GM21528 (cell line): ENCODE measurements around the gene CDCA7.
"Not testable (repeated sequence)": the region's sequence is repeated elsewhere in the genome, so short reads cannot be mapped to it uniquely, and the experiment has no call there.

Experiments
- ATAC-seq: cut with Tn5 transposase; IDR thresholded peaks from one replicate; pipeline ENCODE4 v1.9.1; 2021; ENCODE audit warnings: mild to moderate bottlenecking, moderate library complexity; ENCODE audit not compliant: unreplicated experiment, low FRiP score

Gene CDCA7

GRCh38 chr2:173357346-173357745 is 2.7 kb downstream of the CDCA7 start:
- ATAC-seq, result no peak

GRCh38 chr2:173358616-173359015 is 3.9 kb downstream of the CDCA7 start:
- no peak for ATAC-seq

- no peak for ATAC-seq
Measured at GRCh38 chr2:173359231-173359630, 4.6 kb downstream of the CDCA7 start.

- ATAC-seq, result no peak
Measured at GRCh38 chr2:173370198-173370597, 15.5 kb downstream of the CDCA7 start.

GRCh38 chr2:173371023-173371422 is 16.4 kb downstream of the CDCA7 start:
- no peak for ATAC-seq

GRCh38 chr2:173373290-173373689 is 18.6 kb downstream of the CDCA7 start:
- no peak for ATAC-seq

- ATAC-seq, result no peak
Measured at GRCh38 chr2:173374634-173375033, 20.0 kb downstream of the CDCA7 start.

GRCh38 chr2:173385534-173385933 is 30.9 kb downstream of the CDCA7 start:
- not testable (repeated sequence) for ATAC-seq

- ATAC-seq, result no peak
Measured at GRCh38 chr2:173386021-173386737, 31.5 kb downstream of the CDCA7 start.

GRCh38 chr2:173386738-173387065 is 32.0 kb downstream of the CDCA7 start:
- ATAC-seq, result no peak

GRCh38 chr2:173387079-173387478 is 32.4 kb downstream of the CDCA7 start:
- ATAC-seq, result no peak

GRCh38 chr2:173387660-173388059 is 33.0 kb downstream of the CDCA7 start:
- ATAC-seq, result no peak

GRCh38 chr2:173388795-173389194 is 34.1 kb downstream of the CDCA7 start:
- ATAC-seq, result no peak

- no peak for ATAC-seq
Measured at GRCh38 chr2:173390036-173390435, 35.4 kb downstream of the CDCA7 start.

GRCh38 chr2:173392731-173393130 is 38.1 kb downstream of the CDCA7 start:
- ATAC-seq, result no peak

GRCh38 chr2:173393186-173393585 is 38.5 kb downstream of the CDCA7 start:
- ATAC-seq, result no peak

GRCh38 chr2:173393636-173394035 is 39.0 kb downstream of the CDCA7 start:
- no peak for ATAC-seq

GRCh38 chr2:173394091-173394974 is 39.7 kb downstream of the CDCA7 start:
- no peak for ATAC-seq

GRCh38 chr2:173395567-173396351 is 41.1 kb downstream of the CDCA7 start:
- no peak for ATAC-seq

GRCh38 chr2:173397539-173397938 is 42.9 kb downstream of the CDCA7 start:
- ATAC-seq, result no peak

- ATAC-seq, result no peak
Measured at GRCh38 chr2:173399229-173399628, 44.6 kb downstream of the CDCA7 start.
